Stimulated activated naive B cell treated with anti-CD40 and anti-IgM and Interleukin-4, amounts not matched to agents 10 μg/mL and 1 μg/mL and 100 μg/mL, for 72 hours (primary cell): ENCODE data around the gene RABL3.
"Not testable (repeated sequence)": the region's sequence is repeated elsewhere in the genome, so short reads cannot be mapped to it uniquely, and the experiment has no call there.

Experiments used
- ATAC-seq, 2 donors: fragments of 150-1000 bp; cut with Tn5 transposase; replicated peaks; 2 replicates each; pipeline ENCODE4 v1.10.0; 2021; ENCODE audit warnings: moderate library complexity in 1 of 2
- DNase-seq: peaks from one replicate; pipeline ENCODE4 v3.0.0; 2021
- H3K27ac Mint-ChIP-seq: one replicate; pipeline ENCODE4 v1.8.0; 2022; ENCODE audit warnings: mild to moderate bottlenecking, mixed read lengths
- H3K27me3 Mint-ChIP-seq, 2 donors: one replicate each; pipeline ENCODE4 v1.8.0; 2022; ENCODE audit warnings: mixed read lengths in 2 of 2
- H3K36me3 Mint-ChIP-seq, 2 donors: one replicate each; pipeline ENCODE4 v1.8.0; 2022; ENCODE audit warnings: mixed read lengths in 2 of 2, mild to moderate bottlenecking in 1 of 2
- H3K4me1 Mint-ChIP-seq, 2 donors: one replicate each; pipeline ENCODE4 v1.8.0; 2022; ENCODE audit warnings: mixed read lengths in 2 of 2, mild to moderate bottlenecking in 1 of 2
- H3K4me3 Mint-ChIP-seq, 2 donors: one replicate each; pipeline ENCODE4 v1.8.0; 2022; ENCODE audit warnings: mild to moderate bottlenecking in 2 of 2, mixed read lengths in 2 of 2, moderate library complexity in 1 of 2
- H3K9me3 Mint-ChIP-seq, 2 donors: one replicate each; pipeline ENCODE4 v1.8.0; 2022; ENCODE audit warnings: mixed read lengths in 2 of 2, mild to moderate bottlenecking in 1 of 2

The RABL3 gene

DNA sequence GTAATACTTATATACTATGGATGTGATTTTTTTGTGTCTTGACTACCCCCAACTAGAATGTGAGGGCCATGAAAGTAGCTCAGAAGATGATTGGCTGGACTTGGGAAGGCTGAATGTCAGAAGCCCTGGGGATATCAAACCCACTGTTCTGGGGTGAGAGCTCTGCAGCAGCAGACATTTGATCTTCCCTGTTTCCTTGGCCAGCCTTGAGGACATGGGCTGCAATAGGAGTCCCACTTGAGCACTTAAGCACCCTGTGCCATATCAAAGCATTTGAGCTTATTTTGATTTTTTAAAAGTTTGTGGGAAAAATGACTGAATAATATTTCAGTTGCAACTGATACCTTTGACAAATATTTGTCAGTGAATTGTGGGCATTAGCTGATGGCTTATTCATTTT is 21.9 kb upstream of the RABL3 start:
- H3K27ac Mint-ChIP-seq, result no peak overlapping the region

DNA sequence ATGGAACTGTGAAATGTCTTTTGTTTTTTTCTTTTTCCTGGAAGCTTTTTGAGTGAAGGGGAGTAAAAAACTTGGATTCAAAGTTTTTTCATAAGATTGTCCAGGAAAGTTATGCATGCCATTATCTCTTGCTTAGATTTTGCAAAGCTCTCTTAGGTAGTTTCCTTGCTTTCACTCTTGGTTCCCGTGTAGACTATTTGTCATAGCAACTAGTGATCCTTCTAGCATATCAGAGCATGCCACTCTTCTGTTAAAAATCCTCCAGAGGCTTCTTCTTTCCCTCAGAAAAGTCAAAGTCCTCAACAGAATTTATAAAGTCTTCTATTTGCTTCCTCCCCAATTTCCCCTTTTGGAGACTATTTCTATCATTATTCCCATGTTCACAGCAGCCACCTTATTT is 21.3 kb upstream of the RABL3 start:
- no peak overlapping the region for H3K4me3 Mint-ChIP-seq
- H3K27ac Mint-ChIP-seq, result no peak overlapping the region
- no peaks in the 10 kb centered on the region for H3K27me3 Mint-ChIP-seq
- peaks cover 34 to 72% of the 10 kb centered on the region in 2 donors for H3K4me1 Mint-ChIP-seq
- DNase-seq, result no peak
- peaks cover 23 to 31% of the 10 kb centered on the region in 2 donors for H3K36me3 Mint-ChIP-seq
- peak; percentile 56 to 86 for ATAC-seq
- H3K9me3 Mint-ChIP-seq, result no peaks in the 10 kb centered on the region

More for the DNA sequence above, 21.9 kb upstream of the RABL3 start:
- H3K4me3 Mint-ChIP-seq, result no peak overlapping the region
- H3K36me3 Mint-ChIP-seq, result peaks cover 17 to 27% of the 10 kb centered on the region in 2 donors
- H3K9me3 Mint-ChIP-seq, result no peaks in the 10 kb centered on the region
- no peaks in the 10 kb centered on the region for H3K27me3 Mint-ChIP-seq
- no peak for DNase-seq
- peak in 1 of 2 donors; percentile 22 for ATAC-seq
- peaks cover 33 to 66% of the 10 kb centered on the region in 2 donors for H3K4me1 Mint-ChIP-seq

- H3K4me3 Mint-ChIP-seq, result no peak overlapping the region
- ATAC-seq (no peak), DNase-seq (no peak)
- H3K27me3 Mint-ChIP-seq, result no peaks in the 10 kb centered on the region
- H3K27ac Mint-ChIP-seq, result no peak overlapping the region
- H3K9me3 Mint-ChIP-seq, result no peaks in the 10 kb centered on the region
- peaks cover 34 to 67% of the 10 kb centered on the region in 2 donors for H3K4me1 Mint-ChIP-seq
- H3K36me3 Mint-ChIP-seq, result peaks cover 25 to 38% of the 10 kb centered on the region in 2 donors
Observed at GRCh38 chr3:120762615-120763014, 20.3 kb upstream of the RABL3 start.

DNA sequence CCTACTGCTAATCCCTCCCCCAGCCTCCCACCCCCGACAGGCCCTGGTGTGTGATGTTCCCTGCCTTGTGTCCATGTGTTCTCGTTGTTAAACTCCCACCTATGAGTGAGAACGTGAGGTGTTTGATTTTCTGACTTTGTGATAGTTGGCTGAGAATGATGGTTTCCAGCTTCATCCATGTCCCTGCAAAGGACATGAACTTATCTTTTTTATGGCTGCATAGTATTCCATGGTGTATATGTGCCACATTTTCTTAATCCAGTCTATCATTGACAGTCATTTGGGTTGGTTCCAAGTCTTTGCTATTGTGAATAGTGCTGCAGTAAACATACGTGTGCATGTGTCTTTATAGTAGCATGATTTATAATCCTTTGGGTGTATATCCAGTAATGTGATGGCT is 16.2 kb upstream of the RABL3 start:
- peaks cover 36 to 54% of the 10 kb centered on the region in 2 donors for H3K36me3 Mint-ChIP-seq
- H3K9me3 Mint-ChIP-seq, ATAC-seq, H3K4me3 Mint-ChIP-seq, DNase-seq, H3K27ac Mint-ChIP-seq, H3K27me3 Mint-ChIP-seq: not testable (repeated sequence)
- peaks cover 20 to 48% of the 10 kb centered on the region in 2 donors for H3K4me1 Mint-ChIP-seq

GRCh38 chr3:120756061-120756460 is 13.7 kb upstream of the RABL3 start:
- Mint-ChIP-seq H3K4me1 (peaks cover 13 to 28% of the 10 kb centered on the region in 2 donors), H3K9me3 (peaks cover 0 to 3% of the 10 kb centered on the region in 2 donors), H3K36me3 (peaks cover 36 to 63% of the 10 kb centered on the region in 2 donors)

GRCh38 chr3:120753810-120754209 is 11.5 kb upstream of the RABL3 start:
- Mint-ChIP-seq H3K27ac (no peak overlapping the region), H3K27me3 (no peaks in the 10 kb centered on the region)
- no peak for ATAC-seq

More at GRCh38 chr3:120756061-120756460, 13.7 kb upstream of the RABL3 start:
- Mint-ChIP-seq H3K27ac (no peak overlapping the region), H3K4me3 (no peak overlapping the region), H3K27me3 (no peaks in the 10 kb centered on the region)
- ATAC-seq (no peak), DNase-seq (no peak)

DNA sequence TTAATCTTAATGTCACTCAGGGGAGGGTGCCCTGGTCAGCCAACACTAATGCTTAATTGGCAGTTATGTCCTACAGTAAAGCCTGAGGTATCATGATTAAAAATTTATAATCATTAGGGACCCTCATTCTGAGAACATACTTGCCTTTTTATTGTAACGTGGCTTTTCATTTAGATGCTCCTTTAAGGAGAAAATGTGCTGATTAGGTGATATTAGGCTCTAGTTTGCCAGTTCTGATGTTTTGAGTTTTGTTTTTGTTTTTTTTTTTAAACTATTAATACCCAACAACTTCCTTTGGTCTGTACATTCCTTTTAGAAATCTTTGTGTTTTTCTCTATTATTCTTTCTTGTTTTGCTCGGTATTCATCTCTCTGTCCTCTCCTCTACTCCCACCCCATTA is 10.5 kb upstream of the RABL3 start:
- DNase-seq (no peak), ATAC-seq (no peak)
- Mint-ChIP-seq H3K27ac (no peak overlapping the region), H3K4me3 (no peak overlapping the region), H3K4me1 (peaks cover 6 to 11% of the 10 kb centered on the region in 2 donors), H3K9me3 (peaks cover 0 to 4% of the 10 kb centered on the region in 2 donors), H3K36me3 (peaks cover 24 to 48% of the 10 kb centered on the region in 2 donors), H3K27me3 (no peaks in the 10 kb centered on the region)

More at GRCh38 chr3:120753810-120754209, 11.5 kb upstream of the RABL3 start:
- DNase-seq, result no peak
- Mint-ChIP-seq H3K4me3 (no peak overlapping the region), H3K4me1 (peaks cover 6 to 12% of the 10 kb centered on the region in 2 donors), H3K9me3 (peaks cover 0 to 4% of the 10 kb centered on the region in 2 donors), H3K36me3 (peaks cover 28 to 57% of the 10 kb centered on the region in 2 donors)

GRCh38 chr3:120752230-120752629 is 9.9 kb upstream of the RABL3 start:
- peaks cover 0 to 4% of the 10 kb centered on the region in 2 donors for H3K9me3 Mint-ChIP-seq
- no peak overlapping the region for H3K27ac Mint-ChIP-seq
- DNase-seq (no peak), ATAC-seq (no peak)
- peaks cover 26 to 52% of the 10 kb centered on the region in 2 donors for H3K36me3 Mint-ChIP-seq
- H3K4me1 Mint-ChIP-seq, result peaks cover 6 to 11% of the 10 kb centered on the region in 2 donors
- no peak overlapping the region for H3K4me3 Mint-ChIP-seq
- H3K27me3 Mint-ChIP-seq, result no peaks in the 10 kb centered on the region

- Mint-ChIP-seq H3K27me3 (no peaks in the 10 kb centered on the region), H3K4me1 (peaks cover 6 to 13% of the 10 kb centered on the region in 2 donors), H3K27ac (no peak overlapping the region), H3K9me3 (peaks cover 0 to 1% of the 10 kb centered on the region in 2 donors), H3K4me3 (no peak overlapping the region), H3K36me3 (peaks cover 22 to 37% of the 10 kb centered on the region in 2 donors)
- DNase-seq (no peak), ATAC-seq (no peak)
Observed at GRCh38 chr3:120749843-120750242, 7.5 kb upstream of the RABL3 start.

DNA sequence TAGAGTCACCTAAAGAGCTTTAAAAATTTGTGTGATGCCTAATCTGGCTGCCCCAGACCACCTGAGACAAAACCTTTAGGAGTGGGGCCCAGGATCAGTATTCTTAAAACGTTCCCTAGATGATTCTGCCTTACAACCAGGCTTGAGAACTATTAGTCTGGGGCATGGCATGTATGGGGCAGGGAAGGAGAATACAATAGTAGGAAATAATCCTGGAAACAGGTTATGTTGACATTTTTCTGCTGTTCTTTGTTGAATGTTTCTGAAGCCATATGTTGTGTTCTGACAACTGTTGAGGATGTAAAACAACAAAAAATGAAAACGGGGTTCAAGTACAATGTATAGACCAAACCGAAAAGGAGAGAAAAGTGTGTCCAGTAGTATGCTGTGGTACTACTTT is 3.1 kb upstream of the RABL3 start:
- Mint-ChIP-seq H3K4me3 (no peak overlapping the region), H3K36me3 (peaks cover 6 to 12% of the 10 kb centered on the region in 2 donors), H3K27ac (no peak overlapping the region), H3K9me3 (peaks cover 0 to 1% of the 10 kb centered on the region in 2 donors), H3K4me1 (peaks cover 13 to 43% of the 10 kb centered on the region in 2 donors), H3K27me3 (no peaks in the 10 kb centered on the region)
- ATAC-seq, result no peak
- DNase-seq, result no peak

- Mint-ChIP-seq H3K4me3 (peak overlapping the region; percentile 96 to 97), H3K27me3 (no peaks in the 10 kb centered on the region), H3K36me3 (peaks cover 4 to 6% of the 10 kb centered on the region in 2 donors), H3K27ac (peak overlapping the region; percentile 100), H3K4me1 (peaks cover 11 to 38% of the 10 kb centered on the region in 2 donors), H3K9me3 (no peaks in the 10 kb centered on the region)
- DNase-seq, result no peak
- ATAC-seq, result no peak
Observed at GRCh38 chr3:120743556-120744195, 1.4 kb upstream of the RABL3 start.

- DNase-seq, result no peak
- Mint-ChIP-seq H3K27me3 (no peaks in the 10 kb centered on the region), H3K4me3 (peak overlapping the region; percentile 96 to 97), H3K27ac (peak overlapping the region; percentile 100), H3K9me3 (no peaks in the 10 kb centered on the region), H3K4me1 (peaks cover 11 to 38% of the 10 kb centered on the region in 2 donors), H3K36me3 (peaks cover 6 to 9% of the 10 kb centered on the region in 2 donors)
- ATAC-seq, result peak; percentile 18 to 23
Observed at GRCh38 chr3:120742849-120743365, 591 bp upstream of the RABL3 start.

DNA sequence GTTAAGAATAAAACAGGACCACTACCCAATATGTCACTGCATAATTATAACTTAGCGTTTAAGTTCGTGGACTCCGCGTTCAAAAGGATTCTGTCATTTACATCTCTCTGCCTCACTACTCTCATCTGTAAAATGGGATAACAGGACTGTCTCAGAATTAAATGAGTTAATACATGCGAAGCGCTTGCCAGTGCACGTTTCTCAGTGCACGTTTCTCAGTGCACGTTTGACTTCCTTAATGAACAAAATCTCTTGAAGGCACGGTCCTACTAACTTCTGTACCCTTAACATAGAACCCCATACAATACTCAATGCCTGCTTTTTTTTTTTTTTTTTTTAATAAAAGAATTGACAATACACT is 499 bp downstream of the RABL3 start:
- Mint-ChIP-seq H3K4me3 (peak overlapping the region; percentile 96 to 97), H3K27me3 (no peaks in the 10 kb centered on the region), H3K36me3 (peaks cover 11 to 16% of the 10 kb centered on the region in 2 donors), H3K4me1 (peaks cover 11 to 38% of the 10 kb centered on the region in 2 donors), H3K27ac (peak overlapping the region; percentile 100), H3K9me3 (peaks cover 3 to 4% of the 10 kb centered on the region in 2 donors)
- DNase-seq, result no peak
- ATAC-seq, result peak; percentile 30 to 43

DNA sequence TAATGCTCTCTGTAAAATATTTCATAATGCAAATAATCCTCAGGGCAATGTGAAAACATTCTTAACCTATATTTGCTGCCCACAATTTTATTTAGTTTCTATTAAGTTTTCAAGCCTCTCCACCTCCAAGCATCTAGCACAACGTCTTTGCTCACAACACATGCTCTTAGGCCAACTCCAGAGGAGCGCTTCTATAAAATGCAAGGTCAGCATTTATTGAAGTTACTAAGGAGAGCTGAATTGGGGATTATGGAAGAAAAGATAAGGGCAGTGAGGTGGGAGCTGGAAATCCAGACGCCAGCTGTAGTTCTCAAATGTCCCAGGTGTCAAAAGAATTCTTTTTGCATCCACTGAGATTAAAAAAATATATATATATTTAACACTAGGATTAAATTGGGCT is 996 bp downstream of the RABL3 start:
- no peaks in the 10 kb centered on the region for H3K27me3 Mint-ChIP-seq
- H3K27ac Mint-ChIP-seq, result peak overlapping the region; percentile 20
- DNase-seq (no peak), ATAC-seq (no peak)
- H3K9me3 Mint-ChIP-seq, result peaks cover 3 to 4% of the 10 kb centered on the region in 2 donors
- peak overlapping the region; percentile 96 to 97 for H3K4me3 Mint-ChIP-seq
- H3K36me3 Mint-ChIP-seq, result peaks cover 10 to 17% of the 10 kb centered on the region in 2 donors
- peaks cover 11 to 38% of the 10 kb centered on the region in 2 donors for H3K4me1 Mint-ChIP-seq

DNA sequence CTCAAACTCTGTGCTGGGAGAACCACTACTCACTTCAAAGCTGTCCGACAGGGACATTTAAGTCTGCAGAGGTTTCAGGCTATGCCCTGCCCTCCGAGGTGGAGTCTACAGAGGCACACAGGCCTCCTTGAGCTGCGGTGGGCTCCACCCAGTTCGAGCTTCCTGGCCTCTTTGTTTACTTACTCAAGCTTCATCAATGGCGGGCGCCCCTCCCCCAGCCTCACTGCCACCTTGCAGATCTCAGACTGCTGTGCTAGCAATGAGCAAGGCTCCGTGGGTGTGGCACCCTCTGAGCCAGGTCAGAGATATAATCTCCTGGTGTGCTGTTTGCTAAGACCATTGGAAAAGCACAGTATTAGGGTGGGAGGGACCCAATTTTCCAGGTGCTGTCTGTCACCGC is 4.3 kb downstream of the RABL3 start:
- Mint-ChIP-seq H3K9me3 (peaks cover 4 to 11% of the 10 kb centered on the region in 2 donors), H3K4me1 (peaks cover 1 to 12% of the 10 kb centered on the region in 2 donors), H3K36me3 (peaks cover 16 to 30% of the 10 kb centered on the region in 2 donors)
- not testable (repeated sequence) for H3K27ac Mint-ChIP-seq, DNase-seq, ATAC-seq, H3K27me3 Mint-ChIP-seq, H3K4me3 Mint-ChIP-seq
